PFSK-1 (cell line): ENCODE data around the gene USP17L5.
"Not testable (repeated sequence)": the region's sequence is repeated elsewhere in the genome, so short reads cannot be mapped to it uniquely, and the experiment has no call there.

Experiments
- FOXP2 ChIP-seq: optimal IDR thresholded peaks from 2 replicates; pipeline ENCODE3; 2011; ENCODE audit warnings: borderline replicate concordance, control low read depth, inconsistent platforms; ENCODE audit not compliant: insufficient read depth; ENCODE audit errors: extremely low read length, extremely low read depth
- POLR2AphosphoS5 ChIP-seq: IDR thresholded peaks from 2 replicates; pipeline ENCODE4 v1.6.1; 2012; ENCODE audit warnings: low read depth, mild to moderate bottlenecking, control low read depth, low read length, moderate library complexity

DNA sequence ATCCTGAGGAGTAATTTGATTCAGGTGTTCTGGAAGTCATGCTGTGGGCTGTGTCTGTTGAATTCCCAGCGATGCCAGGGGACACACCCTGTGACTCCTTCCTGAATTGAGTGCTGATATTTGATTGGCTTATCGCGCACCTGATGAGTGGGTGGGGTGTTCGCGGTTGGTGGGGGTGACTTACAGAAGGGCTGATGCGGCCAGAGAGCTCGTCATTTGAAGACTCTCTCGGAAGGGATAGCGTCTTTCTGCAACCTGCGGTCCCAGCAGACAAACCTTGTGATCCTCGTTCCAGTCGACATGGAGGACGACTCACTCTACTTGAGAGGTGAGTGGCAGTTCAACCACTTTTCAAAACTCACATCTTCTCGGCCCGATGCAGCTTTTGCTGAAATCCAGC, 23.6 kb downstream of the USP17L5 start, which contains the start of gene USP17L30:
- not testable (repeated sequence) for TF ChIP-seq POLR2AphosphoS5, FOXP2
